Loucy (cell line): ENCODE measurements around the gene RAB35.
"Not testable (repeated sequence)": the region's sequence is repeated elsewhere in the genome, so short reads cannot be mapped to it uniquely, and the experiment has no call there.

Experiments used
- EZH2phosphoT487 ChIP-seq: fragments of 200-600 bp; IDR thresholded peaks from 2 replicates; pipeline ENCODE4 v1.6.1; 2018; ENCODE audit warnings: antibody characterized with exemption, mild to moderate bottlenecking, moderate library complexity, borderline replicate concordance
- TF ChIP-seq, protein P1 (sequence below): fragments of 200-600 bp; sonication (generic); conservative IDR thresholded peaks from 2 replicates; pipeline ENCODE4 v1.5.1; 2014; ENCODE audit warnings: mild to moderate bottlenecking, antibody characterized with exemption, low read length

DNA sequence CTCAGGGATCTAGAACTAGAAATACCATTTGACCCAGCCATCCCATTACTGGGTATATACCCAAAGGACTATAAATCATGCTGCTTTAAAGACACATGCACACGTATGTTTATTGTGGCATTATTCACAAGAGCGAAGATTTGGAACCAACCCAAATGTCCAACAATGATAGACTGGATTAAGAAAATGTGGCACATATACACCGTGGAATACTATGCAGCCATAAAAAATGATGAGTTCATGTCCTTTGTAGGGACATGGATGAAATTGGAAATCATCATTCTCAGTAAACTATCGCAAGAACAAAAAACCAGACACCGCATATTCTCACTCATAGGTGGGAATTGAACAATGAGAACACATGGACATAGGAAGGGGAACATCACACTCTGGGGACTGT is 71.2 kb downstream of the RAB35 start:
- TF ChIP-seq, protein P1, sequence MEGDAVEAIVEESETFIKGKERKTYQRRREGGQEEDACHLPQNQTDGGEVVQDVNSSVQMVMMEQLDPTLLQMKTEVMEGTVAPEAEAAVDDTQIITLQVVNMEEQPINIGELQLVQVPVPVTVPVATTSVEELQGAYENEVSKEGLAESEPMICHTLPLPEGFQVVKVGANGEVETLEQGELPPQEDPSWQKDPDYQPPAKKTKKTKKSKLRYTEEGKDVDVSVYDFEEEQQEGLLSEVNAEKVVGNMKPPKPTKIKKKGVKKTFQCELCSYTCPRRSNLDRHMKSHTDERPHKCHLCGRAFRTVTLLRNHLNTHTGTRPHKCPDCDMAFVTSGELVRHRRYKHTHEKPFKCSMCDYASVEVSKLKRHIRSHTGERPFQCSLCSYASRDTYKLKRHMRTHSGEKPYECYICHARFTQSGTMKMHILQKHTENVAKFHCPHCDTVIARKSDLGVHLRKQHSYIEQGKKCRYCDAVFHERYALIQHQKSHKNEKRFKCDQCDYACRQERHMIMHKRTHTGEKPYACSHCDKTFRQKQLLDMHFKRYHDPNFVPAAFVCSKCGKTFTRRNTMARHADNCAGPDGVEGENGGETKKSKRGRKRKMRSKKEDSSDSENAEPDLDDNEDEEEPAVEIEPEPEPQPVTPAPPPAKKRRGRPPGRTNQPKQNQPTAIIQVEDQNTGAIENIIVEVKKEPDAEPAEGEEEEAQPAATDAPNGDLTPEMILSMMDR, result not testable (repeated sequence)
- not testable (repeated sequence) for TF ChIP-seq EZH2phosphoT487
